HepG2 (cell line): ENCODE data around the gene BBIP1. TPM values are rescaled to one million over a fixed set of nuclear protein-coding genes. Genes with fewer than 3 reads are reported as not detected.

Experiments used
- ATAC-seq: fragments of 200-7000 bp; cut with Tn5 transposase; 3 replicates; pipeline ENCODE4 v1.9.1; 2020; ENCODE audit warnings: mild to moderate bottlenecking, moderate library complexity
- BruUV-seq: library from RNA; stranded (reverse); fragments of 400-500 nt; replicated peaks from 2 replicates; lab custom pipeline; 2021; lab: Mats Ljungman, UMichigan
- CTCF ChIA-PET: fragments of 300-600 bp; formaldehyde crosslinking; extraction: SDS; loops from one replicate; lab custom pipeline; 2021; ENCODE audit warnings: low total read pairs, inconsistent platforms, low intra/inter-chr PET ratio; lab: Yijun Ruan, JAX
- POLR2A ChIA-PET: fragments of 350-600 bp; sonication (Branson Sonifier 250); formaldehyde crosslinking; loops from one replicate; lab custom pipeline; 2020; ENCODE audit warnings: antibody characterized with exemption, inconsistent platforms; lab: Yijun Ruan, JAX
- DNase-seq: peaks from one replicate; pipeline ENCODE4 v3.0.0-alpha.2; 2015; ENCODE audit warnings: low spot score
- FAIRE-seq: peaks from 3 replicates; lab custom pipeline; 2011; peaks lifted over from hg19 to GRCh38; lab: Jason Lieb, UNC
- H2AFZ ChIP-seq: one replicate; pipeline ENCODE4 v1.6.1; 2011; ENCODE audit warnings: low read length, inconsistent platforms
- H3K27ac ChIP-seq: fragments of 300-600 bp; 3 replicates; pipeline ENCODE4 v1.8.0; 2011; ENCODE audit warnings: mixed run types, mild to moderate bottlenecking, mixed read lengths, low read length, inconsistent platforms; ENCODE audit not compliant: insufficient read depth; ENCODE audit errors: extremely low read length
- H3K27me3 ChIP-seq, 2 experiments: fragments of 200-600 bp in 1 of 2; 2 replicates in 1 of 2; 3 replicates in 1 of 2; pipeline versions ENCODE4 v1.6.0 to v1.8.0; 2011; ENCODE audit warnings: low read length in 2 of 2, mild to moderate bottlenecking in 2 of 2, moderate library complexity in 2 of 2, inconsistent platforms in 1 of 2; ENCODE audit not compliant: insufficient read depth in 2 of 2, control insufficient read depth in 1 of 2
- H3K36me3 ChIP-seq, 2 experiments: fragments of 200-600 bp in 1 of 2; replicated peaks in 1 of 2; 2 replicates in 1 of 2; 3 replicates in 1 of 2; pipeline versions ENCODE4 v1.5.1 to v1.8.0; 2011; ENCODE audit warnings: low read length in 2 of 2, inconsistent platforms in 1 of 2; ENCODE audit not compliant: insufficient read depth in 2 of 2, control insufficient read depth in 1 of 2
- H3K4me1 ChIP-seq: 2 replicates; pipeline ENCODE4 v1.5.1; 2012; ENCODE audit warnings: low read length, inconsistent platforms; ENCODE audit not compliant: insufficient read depth
- H3K4me2 ChIP-seq: 2 replicates; pipeline ENCODE4 v1.6.0; 2011; ENCODE audit warnings: low read depth, low read length, inconsistent platforms
- H3K4me3 ChIP-seq, 3 experiments: fragments of 200-600 bp in 1 of 3; sonication (generic), shearing (Covaris generic) in 1 of 3; replicated peaks in 1 of 3; 2 replicates each; pipeline ENCODE4 v1.5.1; 2011 to 2016; ENCODE audit warnings: low read length in 3 of 3, inconsistent platforms in 2 of 3, low read depth in 2 of 3, mild to moderate bottlenecking in 2 of 3, control low read depth in 1 of 3, mixed read lengths in 1 of 3; ENCODE audit not compliant: insufficient read depth in 1 of 3
- H3K79me2 ChIP-seq: one replicate; pipeline ENCODE4 v1.6.1; 2011; ENCODE audit warnings: low read length, inconsistent platforms; ENCODE audit not compliant: insufficient read depth
- H3K9ac ChIP-seq: 2 replicates; pipeline ENCODE4 v1.6.0; 2011; ENCODE audit warnings: mild to moderate bottlenecking, low read depth, low read length, inconsistent platforms; ENCODE audit not compliant: insufficient read depth
- H3K9me3 ChIP-seq: 2 replicates; pipeline ENCODE4 v1.5.1; 2012; ENCODE audit warnings: mild to moderate bottlenecking, low read length
- H4K20me1 ChIP-seq: 2 replicates; pipeline ENCODE4 v1.6.0; 2011; ENCODE audit warnings: inconsistent platforms, mild to moderate bottlenecking, low read length, moderate library complexity; ENCODE audit not compliant: insufficient read depth
- NFATC3 ChIP-seq: sonication (generic); formaldehyde crosslinking; IDR thresholded peaks from 2 replicates; pipeline ENCODE4 v1.5.1; 2020; ENCODE audit warnings: mild to moderate bottlenecking, missing genetic modification reagents
- PBX3 ChIP-seq: sonication (generic); formaldehyde crosslinking; IDR thresholded peaks from 2 replicates; pipeline ENCODE4 v1.8.1; 2023; ENCODE audit warnings: missing genetic modification reagents, inconsistent platforms, borderline replicate concordance
- ZFAT ChIP-seq: sonication (generic); formaldehyde crosslinking; conservative IDR thresholded peaks from 2 replicates; pipeline ENCODE4 v1.8.1; 2023; ENCODE audit warnings: missing genetic modification reagents, inconsistent platforms
- ZNF503 ChIP-seq: sonication (generic); formaldehyde crosslinking; IDR thresholded peaks from 2 replicates; pipeline ENCODE4 v1.4.0; 2020; ENCODE audit warnings: missing genetic modification reagents
- ZNF619 ChIP-seq: sonication (generic); formaldehyde crosslinking; IDR thresholded peaks from 2 replicates; pipeline ENCODE4 v1.4.0; 2020; ENCODE audit warnings: mild to moderate bottlenecking, missing genetic modification reagents
- ZNF768 ChIP-seq: sonication (generic); formaldehyde crosslinking; IDR thresholded peaks from 2 replicates; pipeline ENCODE4 v1.4.0; 2020; ENCODE audit warnings: missing genetic modification reagents
- WGBS: methylation state at CpG from one replicate; pipeline ENCODE4 v1.1.6; 2017; ENCODE audit warnings: low lambda C conversion rate; 5-methylcytosine and 5-hydroxymethylcytosine counted together
- in situ Hi-C: cut with HindIII; loops from 2 replicates; pipeline ENCODE4 v1.10.0; 2017; ENCODE audit warnings: low pct_unique_long_range_greater_than_20kb; ENCODE audit not compliant: extremely low pct_ligation_motif_present
- intact Hi-C: fragments of 100-400 bp; cut with micrococcal nuclease; formaldehyde crosslinking; loops from one replicate; pipeline ENCODE4 v1.10.0; 2022; ENCODE audit not compliant: unreplicated experiment
- polyA plus RNA-seq, 8 experiments: library from polyadenylated mRNA; depleted of rRNA in 3 of 8; stranded (reverse) in 7 of 8; unstranded in 1 of 8; fragments of >200 nt; fragmentation: Illumina TruSeq in 4 of 8; extraction: Trizol in 4 of 8; gene quantifications; 2 replicates each; pipeline versions ENCODE4 v1.2.1 to v1.2.3, GENCODE V29; 2011 to 2016; ENCODE audit warnings: low read depth in 4 of 8, missing spikeins in 1 of 8, mixed read lengths in 1 of 8; ENCODE audit not compliant: insufficient read depth in 1 of 8
- total RNA-seq, 5 experiments: library from RNA; depleted of rRNA; stranded (reverse); fragments of >200 nt; fragmentation: Illumina TruSeq; extraction: Trizol; gene quantifications; 2 replicates each; pipeline ENCODE4 v1.2.3, GENCODE V29; 2016; ENCODE audit warnings: low read depth in 1 of 5

Gene BBIP1
- total and polyA plus RNA-seq, 2 of the 13 experiments (the other 11 are each of a cell fraction or from before 2014, with no cell fraction given), result 18.3 to 24.1 TPM

DNA sequence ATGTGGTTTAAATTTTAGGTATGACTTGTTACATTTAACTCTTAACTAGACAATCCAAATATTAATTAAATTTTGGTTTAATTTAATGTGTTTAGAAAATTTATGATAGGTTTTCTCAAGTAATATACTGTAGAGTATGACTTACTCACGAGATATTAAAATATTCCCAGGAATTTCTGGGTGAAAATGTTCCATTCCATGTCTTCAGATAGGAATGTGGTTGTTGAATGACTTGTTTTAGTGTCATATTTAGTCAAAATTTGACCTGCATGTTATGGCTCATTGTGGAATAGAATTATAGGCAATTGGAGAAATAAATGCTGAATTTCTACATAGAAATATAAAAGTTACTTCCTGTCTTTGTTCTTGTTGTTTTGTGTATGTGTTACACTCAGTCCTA lies 47.2 kb upstream of the BBIP1 start:
- no peak overlapping the region for H2AFZ ChIP-seq
- TF ChIP-seq ZNF619 (CRISPR knock-in tag) (no peak), NFATC3 (no peak), ZNF768 (CRISPR knock-in tag) (no peak), ZNF503 (CRISPR knock-in tag) (no peak), PBX3 (CRISPR knock-in tag) (no peak), ZFAT (CRISPR knock-in tag) (no peak)
- intact Hi-C loops (no loop called here), in situ Hi-C loops (no loop called here)
- H3K27me3 ChIP-seq, result no peaks in the 10 kb centered on the region
- ATAC-seq, result no peak
- peaks cover 1 to 5% of the 10 kb centered on the region in 2 experiments; a peak in 3 of 5 replicates for H3K36me3 ChIP-seq
- no peak overlapping the region for H3K9ac ChIP-seq
- no TSS peak for BruUV-seq
- no peak for FAIRE-seq
- no peak overlapping the region for H3K4me2 ChIP-seq
- no peaks in the 10 kb centered on the region; the same call in 1 of the 2 replicates for H4K20me1 ChIP-seq
- no peak overlapping the region for H3K27ac ChIP-seq
- H3K4me1 ChIP-seq, result peaks cover 8% of the 10 kb centered on the region; the same call in 1 of the 2 replicates
- ChIA-PET POLR2A (no interaction called here), CTCF (no interaction called here)
- DNase-seq, result no peak
- H3K4me3 ChIP-seq, result no peak overlapping the region
- WGBS, result 98% methylated on average over 1 of the region's 1 CpG
- peaks cover 11% of the 10 kb centered on the region for H3K79me2 ChIP-seq
- H3K9me3 ChIP-seq, result no peaks in the 10 kb centered on the region
